ENCODE results near the gene MAGI1. TPM values are rescaled to one million over a fixed set of nuclear protein-coding genes. Genes with fewer than 3 reads are reported as not detected.

MAGI1 gene
- total RNA-seq, 4 donors from 2014 or later, result 7.6 to 42.9 (median 37.0) TPM

DNA sequence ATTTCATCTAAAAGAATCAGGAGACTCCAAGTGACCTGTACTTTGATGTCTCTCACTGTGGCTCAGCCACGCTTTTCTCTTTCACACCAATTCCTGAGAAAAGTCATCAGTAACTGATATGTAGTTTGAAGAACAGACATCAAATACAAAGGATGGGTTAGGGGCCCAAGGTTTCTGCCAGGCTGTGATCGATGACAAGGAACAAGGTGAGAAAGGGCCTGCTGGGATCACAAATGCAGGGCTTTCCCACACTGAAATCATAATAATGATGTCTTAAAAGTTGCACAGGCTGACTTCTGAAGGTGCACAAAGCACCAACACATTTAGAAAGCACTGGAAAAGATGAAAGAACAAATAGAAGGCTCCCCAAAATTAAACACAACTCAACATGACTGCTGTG lies 396.9 kb downstream of the MAGI1 start:
- H3K36me3 ChIP-seq, result no peaks in the 10 kb centered on the region
- no peak for DNase-seq
- no peak overlapping the region for H3K4me3 ChIP-seq
- H3K9me3 ChIP-seq, result peaks cover 0 to 6% of the 10 kb centered on the region in 2 donors
- no peak for TF ChIP-seq POLR2A (IDR thresholded peaks at IDR 0.05)
- TF ChIP-seq CTCF (IDR thresholded peaks at IDR 0.05), result no peak
- H3K4me1 ChIP-seq, result no peaks in the 10 kb centered on the region
- intact Hi-C loops (cut with DNase I; ENCODE audit: low total_unique reads), result no loop called here
- H3K27ac ChIP-seq, result no peak overlapping the region
- H3K27me3 ChIP-seq, result no peaks in the 10 kb centered on the region

DNA sequence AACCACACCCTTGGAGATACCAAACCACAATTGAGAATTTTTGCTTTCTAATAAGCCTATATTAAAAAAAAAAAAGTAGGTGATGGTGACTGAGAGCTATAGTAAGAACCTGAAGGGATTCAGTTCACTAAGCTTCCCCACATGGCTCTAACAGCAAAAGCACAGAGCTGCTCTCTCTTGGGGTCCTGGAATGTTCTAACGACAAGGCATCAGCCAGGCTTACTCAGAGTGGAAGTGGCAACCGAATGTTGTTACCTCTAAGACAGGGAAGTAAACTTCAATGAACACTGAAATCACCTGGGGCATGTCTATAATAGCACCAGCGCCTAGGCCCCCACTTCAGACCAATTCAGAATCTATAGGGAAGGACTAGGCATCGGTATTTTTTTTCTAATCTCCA lies 397.7 kb downstream of the MAGI1 start:
- no peak for DNase-seq
- TF ChIP-seq CTCF (IDR thresholded peaks at IDR 0.05), result no peak
- no peak for TF ChIP-seq POLR2A (IDR thresholded peaks at IDR 0.05)
- Histone ChIP-seq H3K9me3 (no peaks in the 10 kb centered on the region), H3K36me3 (no peaks in the 10 kb centered on the region), H3K27ac (no peak overlapping the region), H3K4me1 (no peaks in the 10 kb centered on the region), H3K4me3 (no peak overlapping the region), H3K27me3 (no peaks in the 10 kb centered on the region)
- intact Hi-C loops (cut with DNase I; ENCODE audit: low total_unique reads), result no loop called here

- Histone ChIP-seq H3K27me3 (no peaks in the 10 kb centered on the region), H3K9me3 (no peaks in the 10 kb centered on the region), H3K27ac (no peak overlapping the region), H3K4me3 (no peak overlapping the region), H3K4me1 (no peaks in the 10 kb centered on the region), H3K36me3 (no peaks in the 10 kb centered on the region)
- DNase-seq, result no peak
- TF ChIP-seq POLR2A (IDR thresholded peaks at IDR 0.05) (no peak), CTCF (IDR thresholded peaks at IDR 0.05) (no peak)
- intact Hi-C loops (cut with DNase I; ENCODE audit: low total_unique reads), result no loop called here
Measured at GRCh38 chr3:65639444-65639843, 399.3 kb downstream of the MAGI1 start.

DNA sequence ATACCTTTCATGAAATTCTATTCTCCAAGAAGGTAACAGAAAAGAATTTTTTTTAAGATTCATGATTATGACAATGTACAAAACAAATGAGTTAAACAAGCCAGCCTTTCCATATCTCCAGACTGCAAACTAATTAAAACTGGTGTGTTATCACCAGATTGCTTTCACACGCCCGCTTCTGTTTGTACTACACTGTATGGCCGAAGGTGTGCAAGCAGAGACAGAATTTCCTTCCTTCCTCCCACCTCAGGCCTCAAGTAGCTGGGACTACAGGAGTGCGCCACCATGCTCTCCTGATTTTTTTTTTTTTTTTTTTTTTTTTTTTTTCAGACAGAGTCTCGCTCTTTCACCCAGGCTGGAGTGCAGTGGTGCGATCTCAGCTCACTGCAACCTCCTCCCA lies 400.4 kb downstream of the MAGI1 start:
- Histone ChIP-seq H3K9me3 (no peaks in the 10 kb centered on the region), H3K27ac (no peak overlapping the region), H3K4me1 (no peaks in the 10 kb centered on the region), H3K36me3 (no peaks in the 10 kb centered on the region), H3K27me3 (no peaks in the 10 kb centered on the region), H3K4me3 (no peak overlapping the region)
- TF ChIP-seq POLR2A (IDR thresholded peaks at IDR 0.05) (no peak), CTCF (IDR thresholded peaks at IDR 0.05) (no peak)
- intact Hi-C loops (cut with DNase I; ENCODE audit: low total_unique reads), result no loop called here
- no peak for DNase-seq

DNA sequence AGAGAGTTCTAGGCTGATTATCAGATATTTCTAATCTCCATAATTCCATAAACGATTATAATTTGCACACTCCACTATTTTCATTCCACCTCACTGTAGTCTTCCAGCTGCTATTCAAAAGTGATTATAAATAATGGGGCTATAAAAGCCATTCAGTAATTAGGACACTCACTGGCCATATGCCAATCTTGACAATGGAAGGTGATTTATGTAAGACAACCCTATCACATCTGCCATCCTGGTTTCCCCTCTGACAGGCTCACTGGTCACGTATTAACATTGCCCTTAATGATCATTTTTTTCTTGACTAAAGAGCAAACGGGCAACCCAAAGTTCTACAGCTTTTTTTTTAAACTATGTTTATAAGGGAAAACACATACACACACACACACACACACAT lies 402.4 kb downstream of the MAGI1 start:
- H3K36me3 ChIP-seq, result no peaks in the 10 kb centered on the region
- H3K27ac ChIP-seq, result no peak overlapping the region
- TF ChIP-seq POLR2A (IDR thresholded peaks at IDR 0.05) (no peak), CTCF (IDR thresholded peaks at IDR 0.05) (no peak)
- DNase-seq, result no peak
- intact Hi-C loops (cut with DNase I; ENCODE audit: low total_unique reads), result no loop called here
- no peaks in the 10 kb centered on the region for H3K4me1 ChIP-seq
- no peaks in the 10 kb centered on the region for H3K27me3 ChIP-seq
- H3K9me3 ChIP-seq, result no peaks in the 10 kb centered on the region
- H3K4me3 ChIP-seq, result no peak overlapping the region

All from uterus (tissue), 4 donors.